HepG2 (cell line): ENCODE data around the gene KTI12. TPM values are rescaled to one million over a fixed set of nuclear protein-coding genes. Genes with fewer than 3 reads are reported as not detected.

Experiments used
- CREB1 ChIP-seq, 2 experiments: fragments of 450-650 bp in 1 of 2; IDR thresholded peaks; 2 replicates each; pipeline ENCODE4 v1.6.1; 2016 to 2017; ENCODE audit warnings: control low read depth in 1 of 2, mild to moderate bottlenecking in 1 of 2, missing compliant biosample characterization in 1 of 2, missing genetic modification characterization in 1 of 2
- MIER3 ChIP-seq: IDR thresholded peaks from 2 replicates; pipeline ENCODE4 v1.6.1; 2016; ENCODE audit warnings: missing compliant biosample characterization, borderline replicate concordance
- NBN ChIP-seq: fragments of 450-650 bp; conservative IDR thresholded peaks from 2 replicates; pipeline ENCODE4 v1.6.1; 2017
- NCOA5 ChIP-seq: sonication (generic); formaldehyde crosslinking; IDR thresholded peaks from 2 replicates; pipeline ENCODE4 v1.4.0; 2020; ENCODE audit warnings: missing genetic modification reagents
- PHF8 ChIP-seq: sonication (generic); formaldehyde crosslinking; IDR thresholded peaks from 2 replicates; pipeline ENCODE4 v1.5.0; 2020; ENCODE audit warnings: missing genetic modification reagents
- REST ChIP-seq, 2 experiments: IDR thresholded peaks; 2 replicates each; pipeline ENCODE4 v1.6.1; 2011 to 2012; ENCODE audit warnings: low read length in 2 of 2, borderline replicate concordance in 1 of 2, low read depth in 1 of 2, mild to moderate bottlenecking in 1 of 2, moderate library complexity in 1 of 2
- SAP130 ChIP-seq: IDR thresholded peaks from 2 replicates; pipeline ENCODE4 v1.6.1; 2016; ENCODE audit warnings: low read depth
- SP2 ChIP-seq: sonication (generic); formaldehyde crosslinking; IDR thresholded peaks from 2 replicates; pipeline ENCODE4 v1.5.1; 2020; ENCODE audit warnings: mild to moderate bottlenecking, missing genetic modification reagents
- ZBTB14 ChIP-seq: sonication (generic); formaldehyde crosslinking; IDR thresholded peaks from 2 replicates; pipeline ENCODE4 v1.4.0; 2020; ENCODE audit warnings: missing genetic modification reagents
- ZNF121 ChIP-seq: sonication (generic); formaldehyde crosslinking; IDR thresholded peaks from 2 replicates; pipeline ENCODE4 v1.5.0; 2020; ENCODE audit warnings: mild to moderate bottlenecking, missing genetic modification reagents
- ZNF235 ChIP-seq: sonication (generic); formaldehyde crosslinking; IDR thresholded peaks from 2 replicates; pipeline ENCODE4 v1.8.1; 2023; ENCODE audit warnings: mild to moderate bottlenecking, missing genetic modification reagents, borderline replicate concordance
- ZNF251 ChIP-seq: sonication (generic); formaldehyde crosslinking; IDR thresholded peaks from 2 replicates; pipeline ENCODE4 v1.9.0; 2021; ENCODE audit warnings: mild to moderate bottlenecking, missing genetic modification reagents
- ZNF496 ChIP-seq: sonication (generic); formaldehyde crosslinking; IDR thresholded peaks from 2 replicates; pipeline ENCODE4 v1.8.1; 2023; ENCODE audit warnings: mild to moderate bottlenecking, moderate library complexity, missing genetic modification reagents; ENCODE audit not compliant: insufficient replicate concordance
- ZNF501 ChIP-seq: sonication (generic); formaldehyde crosslinking; IDR thresholded peaks from 2 replicates; pipeline ENCODE4 v1.5.1; 2020; ENCODE audit warnings: mild to moderate bottlenecking, moderate library complexity, missing genetic modification reagents
- ZNF605 ChIP-seq: sonication (generic); formaldehyde crosslinking; IDR thresholded peaks from 2 replicates; pipeline ENCODE4 v1.8.0; 2022; ENCODE audit warnings: mild to moderate bottlenecking, missing genetic modification reagents
- polyA plus RNA-seq, 8 experiments: library from polyadenylated mRNA; depleted of rRNA in 3 of 8; stranded (reverse) in 7 of 8; unstranded in 1 of 8; fragments of >200 nt; fragmentation: Illumina TruSeq in 4 of 8; extraction: Trizol in 4 of 8; gene quantifications; 2 replicates each; pipeline versions ENCODE4 v1.2.1 to v1.2.3, GENCODE V29; 2011 to 2016; ENCODE audit warnings: low read depth in 4 of 8, missing spikeins in 1 of 8, mixed read lengths in 1 of 8; ENCODE audit not compliant: insufficient read depth in 1 of 8
- total RNA-seq, 5 experiments: library from RNA; depleted of rRNA; stranded (reverse); fragments of >200 nt; fragmentation: Illumina TruSeq; extraction: Trizol; gene quantifications; 2 replicates each; pipeline ENCODE4 v1.2.3, GENCODE V29; 2016; ENCODE audit warnings: low read depth in 1 of 5
- TF ChIP-seq, protein P1 (sequence below): sonication (generic); formaldehyde crosslinking; IDR thresholded peaks from 2 replicates; pipeline ENCODE4 v1.4.0; 2020; ENCODE audit warnings: mild to moderate bottlenecking, missing genetic modification reagents

The KTI12 gene
- total and polyA plus RNA-seq, 2 of the 13 experiments (the other 11 are each of a cell fraction or from before 2014, with no cell fraction given): 7.4 to 10.2 TPM

- TF ChIP-seq NCOA5 (CRISPR knock-in tag): no peak; the same call in 1 of the 2 replicates
- TF ChIP-seq ZNF235 (CRISPR knock-in tag): no peak
- TF ChIP-seq CREB1 (IDR thresholded peaks at IDR 0.05): peak; percentile 57
- TF ChIP-seq CREB1 (CRISPR knock-in tag; IDR thresholded peaks at IDR 0.05): peak; percentile 97
- TF ChIP-seq ZNF496 (CRISPR knock-in tag): no peak
- no peak for TF ChIP-seq ZBTB14 (CRISPR knock-in tag)
- no peak for TF ChIP-seq ZNF251 (CRISPR knock-in tag)
- TF ChIP-seq ZNF605 (CRISPR knock-in tag): peak; percentile 90
- TF ChIP-seq SAP130 (CRISPR knock-in tag): peak; percentile 95
- 0 out of 2 replicates have a peak, but pooled peaks have one; percentile 8 for TF ChIP-seq ZNF121
- TF ChIP-seq PHF8 (CRISPR knock-in tag): peak; percentile 69
- peak; percentile 46 for TF ChIP-seq SP2 (CRISPR knock-in tag)
- peak; percentile 36; the same call in 1 of the 2 replicates for TF ChIP-seq MIER3 (CRISPR knock-in tag)
- peak in 1 of 2 experiments; percentile 56; a peak in 1 of 4 replicates for TF ChIP-seq REST (IDR thresholded peaks at IDR 0.05; ENCODE audit: borderline replicate concordance in 1 of 2, low read depth in 1 of 2, low read length in 2 of 2)
- TF ChIP-seq ZNF501: peak; percentile 51
- TF ChIP-seq NBN: no peak
- TF ChIP-seq, protein P1, sequence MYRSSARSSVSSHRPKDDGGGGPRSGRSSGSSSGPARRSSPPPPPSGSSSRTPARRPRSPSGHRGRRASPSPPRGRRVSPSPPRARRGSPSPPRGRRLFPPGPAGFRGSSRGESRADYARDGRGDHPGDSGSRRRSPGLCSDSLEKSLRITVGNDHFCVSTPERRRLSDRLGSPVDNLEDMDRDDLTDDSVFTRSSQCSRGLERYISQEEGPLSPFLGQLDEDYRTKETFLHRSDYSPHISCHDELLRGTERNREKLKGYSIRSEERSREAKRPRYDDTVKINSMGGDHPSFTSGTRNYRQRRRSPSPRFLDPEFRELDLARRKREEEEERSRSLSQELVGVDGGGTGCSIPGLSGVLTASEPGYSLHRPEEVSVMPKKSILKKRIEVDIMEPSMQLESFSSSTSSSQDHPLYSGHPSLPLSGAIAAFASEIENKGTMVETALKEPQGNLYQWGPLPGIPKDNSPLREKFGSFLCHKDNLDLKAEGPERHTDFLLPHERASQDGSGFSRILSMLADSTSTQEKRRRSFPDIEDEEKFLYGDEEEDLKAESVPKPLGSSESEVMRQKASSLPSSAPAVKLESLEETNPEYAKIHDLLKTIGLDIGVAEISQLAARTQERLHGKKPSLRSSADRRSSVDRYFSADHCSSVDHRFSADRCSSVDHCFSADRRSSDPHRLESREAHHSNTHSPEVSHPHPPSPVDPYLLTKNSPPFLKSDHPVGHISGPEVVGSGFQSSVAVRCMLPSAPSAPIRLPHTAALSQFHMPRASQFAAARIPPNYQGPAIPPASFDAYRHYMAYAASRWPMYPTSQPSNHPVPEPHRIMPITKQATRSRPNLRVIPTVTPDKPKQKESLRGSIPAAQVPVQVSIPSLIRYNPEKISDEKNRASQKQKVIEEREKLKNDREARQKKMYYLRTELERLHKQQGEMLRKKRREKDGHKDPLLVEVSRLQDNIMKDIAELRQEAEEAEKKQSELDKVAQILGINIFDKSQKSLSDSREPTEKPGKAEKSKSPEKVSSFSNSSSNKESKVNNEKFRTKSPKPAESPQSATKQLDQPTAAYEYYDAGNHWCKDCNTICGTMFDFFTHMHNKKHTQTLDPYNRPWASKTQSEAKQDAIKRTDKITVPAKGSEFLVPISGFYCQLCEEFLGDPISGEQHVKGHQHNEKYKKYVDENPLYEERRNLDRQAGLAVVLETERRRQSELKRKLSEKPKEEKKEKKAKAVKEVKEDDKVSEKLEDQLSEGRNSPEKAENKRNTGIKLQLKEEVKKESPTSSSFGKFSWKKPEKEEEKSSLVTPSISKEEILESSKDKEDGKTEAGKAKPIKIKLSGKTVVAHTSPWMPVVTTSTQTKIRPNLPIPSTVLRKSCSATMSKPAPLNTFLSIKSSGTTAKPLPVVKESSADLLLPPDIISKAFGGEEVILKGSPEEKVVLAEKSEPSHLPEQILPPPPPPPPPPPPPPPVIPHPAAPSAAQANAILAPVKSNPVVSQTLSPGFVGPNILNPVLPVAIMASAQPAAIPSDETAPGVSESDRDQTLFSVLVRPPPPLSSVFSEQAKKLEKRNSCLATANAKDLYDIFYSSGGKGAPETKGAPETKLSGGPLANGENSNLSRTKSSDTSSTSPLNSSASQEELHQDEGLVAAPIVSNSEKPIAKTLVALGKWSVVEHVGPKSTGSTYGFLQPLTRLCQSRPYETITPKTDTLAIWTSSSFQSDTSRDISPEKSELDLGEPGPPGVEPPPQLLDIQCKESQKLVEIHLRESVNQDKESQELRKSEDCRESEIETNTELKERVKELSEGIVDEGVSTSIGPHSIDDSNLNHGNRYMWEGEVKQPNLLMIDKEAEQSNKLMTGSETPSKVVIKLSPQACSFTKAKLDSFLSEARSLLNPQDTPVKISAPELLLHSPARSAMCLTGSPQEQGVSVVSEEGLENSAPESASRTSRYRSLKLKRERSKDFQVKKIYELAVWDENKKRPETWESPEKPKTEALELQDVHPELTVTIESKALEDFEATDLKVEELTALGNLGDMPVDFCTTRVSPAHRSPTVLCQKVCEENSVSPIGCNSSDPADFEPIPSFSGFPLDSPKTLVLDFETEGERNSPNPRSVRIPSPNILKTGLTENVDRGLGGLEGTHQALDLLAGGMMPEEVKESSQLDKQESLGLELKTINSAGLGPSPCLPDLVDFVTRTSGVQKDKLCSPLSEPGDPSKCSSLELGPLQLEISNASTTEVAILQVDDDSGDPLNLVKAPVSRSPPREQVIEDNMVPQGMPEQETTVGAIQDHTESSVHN (CRISPR knock-in tag): no peak
Measured at GRCh38 chr1:52055066-52055865, 21.7 kb upstream of the KTI12 start, which contains the start of gene TXNDC12 (continued).
